AG04449 (cell line): ENCODE results near the gene KREMEN2.
"Not testable (repeated sequence)": the region's sequence is repeated elsewhere in the genome, so short reads cannot be mapped to it uniquely, and the experiment has no call there.

Experiments
- CTCF ChIA-PET: fragments of 350-600 bp; formaldehyde crosslinking; extraction: SDS; loops from one replicate; lab custom pipeline; 2021; ENCODE audit warnings: antibody characterized with exemption; lab: Yijun Ruan, JAX
- POLR2A ChIA-PET: fragments of 400-600, 350-600 bp; formaldehyde crosslinking; extraction: SDS; loops from one replicate; lab custom pipeline; 2020; ENCODE audit warnings: antibody characterized with exemption, inconsistent platforms; lab: Yijun Ruan, JAX
- DNase-seq: peaks from one replicate; pipeline ENCODE4 v3.0.0-alpha.2; 2010; ENCODE audit warnings: low read depth, low spot score
- H3K4me3 ChIP-seq: 2 replicates; pipeline ENCODE4 v1.5.1; 2011; ENCODE audit warnings: low read depth, mild to moderate bottlenecking, control low read depth, low read length
- CTCF ChIP-seq: IDR thresholded peaks from one replicate; pipeline ENCODE4 v1.5.1; 2011; ENCODE audit warnings: mild to moderate bottlenecking, moderate library complexity, low read length, control low read depth, inconsistent platforms; ENCODE audit not compliant: insufficient read depth; ENCODE audit errors: missing control alignments

KREMEN2 gene

GRCh38 chr16:2937170-2937569 is 26.9 kb upstream of the KREMEN2 start:
- CTCF ChIA-PET, result no interaction called here
- POLR2A ChIA-PET, result no interaction called here
- no peak for TF ChIP-seq CTCF
- no peak overlapping the region for H3K4me3 ChIP-seq
- no peak for DNase-seq

- DNase-seq, result no peak
- H3K4me3 ChIP-seq, result no peak overlapping the region
- ChIA-PET CTCF (interaction anchor here (1.0 kb wide), 1 partner anchor 24 kb away, joined by 3 read pairs; no protein-coding TSS in a partner anchor), POLR2A (interaction anchor here (0.5 kb wide), 1 partner anchor 12 kb away, joined by 3 read pairs; no protein-coding TSS in a partner anchor)
- no peak for TF ChIP-seq CTCF
Measured at GRCh38 chr16:2938206-2938605, 25.9 kb upstream of the KREMEN2 start.

GRCh38 chr16:2939968-2940367 is 24.1 kb upstream of the KREMEN2 start:
- DNase-seq, result no peak
- CTCF ChIA-PET, result interaction anchor here (0.7 to 6.5 kb wide), 9 partner anchors 8 to 101 kb away, joined by 3 to 58 read pairs (median 5); no protein-coding TSS in a partner anchor
- no peak overlapping the region for H3K4me3 ChIP-seq
- POLR2A ChIA-PET, result no interaction called here
- no peak for TF ChIP-seq CTCF

- CTCF ChIA-PET, result interaction anchor here (0.7 to 6.5 kb wide), 3 partner anchors 15 to 23 kb away, joined by 3 to 58 read pairs (median 4); no protein-coding TSS in a partner anchor
- TF ChIP-seq CTCF, result no peak
- DNase-seq, result no peak
- POLR2A ChIA-PET, result no interaction called here
- H3K4me3 ChIP-seq, result no peak overlapping the region
Measured at GRCh38 chr16:2942045-2942444, 22.0 kb upstream of the KREMEN2 start.

GRCh38 chr16:2943716-2944115 is 20.4 kb upstream of the KREMEN2 start:
- CTCF ChIA-PET, result interaction anchor here (1.1 to 6.5 kb wide), 3 partner anchors 17 to 39 kb away, joined by 3 to 58 read pairs (median 5); no protein-coding TSS in a partner anchor
- DNase-seq, POLR2A ChIA-PET, H3K4me3 ChIP-seq: not testable (repeated sequence)

GRCh38 chr16:2946649-2947048 is 17.4 kb upstream of the KREMEN2 start:
- ChIA-PET POLR2A (no interaction called here), CTCF (interaction anchor here (1.1 to 6.3 kb wide), 3 partner anchors 13 to 19 kb away, joined by 4 to 30 read pairs (median 11); no protein-coding TSS in a partner anchor)
- no peak overlapping the region for H3K4me3 ChIP-seq
- no peak for TF ChIP-seq CTCF
- DNase-seq, result no peak
